HG03565 (cell line): ENCODE measurements around the gene SHCBP1.
"Not testable (repeated sequence)": the region's sequence is repeated elsewhere in the genome, so short reads cannot be mapped to it uniquely, and the experiment has no call there.

ENCODE experiments used
- ATAC-seq: cut with Tn5 transposase; IDR thresholded peaks from one replicate; pipeline ENCODE4 v1.9.1; 2021; ENCODE audit warnings: mild to moderate bottlenecking, moderate library complexity; ENCODE audit not compliant: unreplicated experiment

The SHCBP1 gene

DNA sequence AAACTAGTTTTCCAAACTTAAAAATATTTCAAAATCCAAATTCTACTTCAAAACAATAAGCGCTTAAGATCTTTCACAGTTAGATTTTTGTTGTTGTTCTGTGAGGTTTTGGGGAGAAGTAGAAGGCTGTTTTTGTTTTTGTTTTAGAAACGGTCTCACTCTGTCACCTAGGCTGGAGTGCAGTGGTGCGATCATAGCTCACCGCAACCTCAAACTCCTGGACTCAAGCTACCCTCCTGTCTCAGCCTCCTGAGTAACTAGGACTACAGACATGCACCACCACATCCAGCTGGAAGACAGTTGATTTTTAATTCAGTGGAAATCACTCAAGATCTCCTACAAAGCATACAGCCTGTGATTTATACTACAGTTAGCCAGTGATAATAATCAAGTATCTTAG is 2.7 kb downstream of the SHCBP1 start:
- no peak for ATAC-seq

DNA sequence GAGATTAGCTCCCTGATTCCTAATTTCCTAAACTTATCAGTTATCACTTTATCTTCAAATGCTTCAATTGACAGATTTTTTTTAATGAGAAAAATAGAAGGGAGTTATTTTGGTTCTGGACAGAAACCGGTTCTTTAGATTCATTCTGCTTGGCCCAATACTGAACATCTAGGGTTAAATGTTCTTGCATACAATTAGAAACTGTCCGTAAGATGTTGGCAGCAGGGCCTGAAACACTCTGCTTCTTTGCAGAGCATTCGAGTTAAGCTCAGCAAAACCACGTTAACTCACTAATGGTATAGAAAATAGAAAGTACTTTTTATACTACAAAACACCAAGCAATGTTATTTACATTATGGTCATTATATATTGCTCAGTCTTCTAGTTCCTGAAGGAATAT is 7.2 kb downstream of the SHCBP1 start:
- no peak for ATAC-seq

DNA sequence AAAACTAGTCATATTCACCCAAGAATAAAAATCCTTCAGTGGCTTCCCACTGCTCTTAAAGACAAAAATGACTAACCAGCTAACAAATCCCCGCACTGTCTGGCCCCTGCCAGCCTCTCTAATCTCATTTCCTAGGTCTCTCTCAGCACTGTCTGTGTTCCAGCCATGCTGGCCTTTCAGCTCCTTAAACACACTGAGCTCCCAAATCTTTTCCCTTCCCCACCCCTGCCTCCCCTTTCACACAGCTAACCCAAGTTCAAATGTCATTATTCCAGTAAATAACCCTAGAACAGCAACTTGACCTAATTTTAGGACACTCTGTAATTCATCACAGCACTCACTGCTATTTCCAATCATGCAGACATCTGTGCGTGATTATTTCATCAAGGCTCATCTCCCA is 7.8 kb downstream of the SHCBP1 start:
- no peak for ATAC-seq

DNA sequence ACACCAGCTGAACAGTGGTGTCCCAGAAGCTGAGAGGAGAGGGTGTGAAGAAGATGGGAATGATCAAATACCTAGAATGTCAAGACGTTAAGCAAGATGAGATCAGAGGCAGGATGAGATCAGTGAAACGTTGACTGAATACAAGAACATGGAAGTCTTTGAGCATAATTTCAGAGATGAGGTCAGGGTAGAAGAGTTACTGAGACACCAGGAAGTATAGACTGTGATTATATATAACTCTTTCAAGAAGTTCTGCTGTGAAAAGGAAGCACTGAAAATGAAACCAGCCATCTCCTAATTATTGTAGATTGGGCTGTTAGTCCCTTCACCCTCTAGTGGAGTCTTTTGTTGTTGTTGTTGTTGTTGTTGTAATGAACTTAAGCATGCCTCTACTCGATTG is 9.1 kb downstream of the SHCBP1 start:
- ATAC-seq: peak; percentile 84

DNA sequence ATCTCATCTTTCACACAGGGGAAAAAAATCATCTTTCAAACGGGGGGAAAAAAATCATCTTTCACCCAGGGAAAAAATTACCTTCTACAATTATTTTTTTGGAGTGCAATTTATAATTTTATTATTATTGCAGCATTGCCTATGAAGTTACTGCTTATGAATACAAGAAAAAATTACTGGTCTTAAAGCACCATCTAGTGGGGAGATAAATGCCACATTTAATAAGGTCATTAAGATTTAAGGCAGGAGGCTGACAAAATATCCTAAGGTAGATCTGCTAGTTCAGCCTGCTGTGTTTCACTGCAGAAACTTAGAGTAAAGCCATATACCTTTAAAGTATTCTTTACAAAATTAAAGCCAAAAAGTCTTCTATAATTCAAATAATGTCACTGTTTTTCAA is 13.7 kb downstream of the SHCBP1 start:
- ATAC-seq: no peak

DNA sequence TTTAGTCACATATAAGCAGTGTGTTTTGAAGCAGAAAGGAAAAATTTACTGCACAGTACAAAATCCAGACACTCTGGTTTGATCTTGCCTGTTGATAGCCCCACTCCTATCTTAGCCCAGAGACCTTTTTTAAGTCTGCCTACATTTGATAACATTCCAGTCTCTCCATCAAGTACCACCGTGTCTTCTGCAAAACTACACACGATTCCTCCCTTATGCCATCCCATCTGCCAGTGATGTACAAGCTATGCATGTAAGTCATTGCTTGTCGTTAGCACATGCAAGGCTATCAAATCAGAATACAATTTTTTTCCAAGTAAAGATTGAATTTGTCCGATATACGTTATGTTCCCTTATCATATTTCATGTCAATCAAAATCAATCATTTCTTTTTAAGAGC is 14.9 kb downstream of the SHCBP1 start:
- ATAC-seq: no peak

DNA sequence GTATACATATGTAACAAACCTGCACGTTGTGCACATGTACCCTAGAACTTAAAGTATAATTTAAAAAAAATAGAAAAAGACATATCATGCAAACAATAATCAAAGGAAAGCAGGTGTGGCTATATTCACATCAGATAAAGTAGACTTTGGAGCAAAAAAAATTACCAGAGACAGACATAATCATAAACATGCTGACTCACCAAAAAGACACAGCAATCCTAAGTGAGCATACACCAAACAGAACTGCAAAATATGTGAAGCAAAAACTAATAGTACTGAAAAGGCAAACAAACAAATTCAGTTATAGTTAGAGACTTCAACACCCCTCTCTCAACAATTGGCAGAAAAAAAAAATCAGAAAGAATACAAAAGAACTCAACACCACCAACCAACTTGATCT is 29.9 kb downstream of the SHCBP1 start:
- no peak for ATAC-seq

DNA sequence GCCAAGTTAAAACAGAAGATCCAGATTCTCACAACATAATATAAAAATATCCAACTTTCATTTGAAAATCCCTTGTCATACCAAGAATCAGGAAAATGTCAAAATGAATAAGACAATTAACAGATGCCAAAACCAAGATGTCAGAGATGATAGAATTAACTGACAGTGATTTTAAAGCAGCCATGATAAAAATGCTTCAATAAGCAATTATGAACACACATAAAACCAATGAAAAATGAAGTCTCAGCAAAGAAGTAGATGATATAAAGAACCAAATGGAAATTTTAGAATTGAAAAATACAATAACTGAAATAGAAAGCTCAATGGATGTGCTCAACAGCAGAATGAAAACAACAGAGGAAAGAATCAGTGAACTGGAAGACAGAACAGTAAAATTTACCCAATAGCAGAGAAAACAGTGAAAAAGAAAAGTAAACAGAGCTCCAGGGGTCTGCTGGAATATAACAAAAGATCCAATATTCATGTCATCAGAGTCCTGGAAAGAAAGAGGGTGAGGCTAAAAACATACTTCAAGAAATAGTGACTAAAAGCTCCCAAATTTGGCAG is 35.1 kb downstream of the SHCBP1 start:
- ATAC-seq: no peak

DNA sequence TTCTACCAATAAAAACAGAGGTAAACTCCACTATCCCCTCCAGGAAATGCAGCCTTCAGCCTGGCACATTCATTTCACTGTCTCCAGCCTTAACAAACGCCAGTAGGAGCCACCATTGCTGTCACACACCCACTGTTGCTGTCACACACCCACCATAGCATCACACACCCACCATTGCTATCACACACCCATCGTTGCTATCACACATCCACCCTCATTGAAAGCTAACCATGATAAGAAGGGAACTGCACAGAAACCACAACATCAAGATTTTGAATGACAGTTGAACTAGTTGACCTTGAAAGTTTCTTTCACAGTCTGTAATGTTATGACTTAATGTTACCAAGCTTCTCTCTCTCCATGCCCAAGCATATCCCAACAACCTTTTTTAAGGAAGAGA is 38.1 kb downstream of the SHCBP1 start:
- no peak for ATAC-seq

DNA sequence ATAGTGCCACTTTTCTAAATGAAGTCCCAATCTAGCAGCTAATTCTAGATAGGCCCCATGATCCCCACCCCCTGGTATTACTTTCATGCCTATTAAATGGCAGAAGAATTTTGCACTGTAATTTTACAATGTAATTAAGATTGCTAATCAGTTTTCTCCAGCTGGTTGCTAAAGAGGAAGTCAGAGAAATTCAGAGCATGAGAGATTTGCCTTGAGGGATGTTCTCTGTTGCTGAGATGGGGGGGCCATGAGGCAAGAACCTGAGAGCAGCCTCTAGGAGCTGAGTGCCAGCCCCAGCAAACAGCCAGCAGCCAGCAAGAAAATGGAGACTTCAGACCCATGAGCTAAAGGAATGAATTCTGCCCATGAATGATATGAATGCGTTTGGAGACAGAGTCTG is 38.9 kb downstream of the SHCBP1 start:
- ATAC-seq: no peak

DNA sequence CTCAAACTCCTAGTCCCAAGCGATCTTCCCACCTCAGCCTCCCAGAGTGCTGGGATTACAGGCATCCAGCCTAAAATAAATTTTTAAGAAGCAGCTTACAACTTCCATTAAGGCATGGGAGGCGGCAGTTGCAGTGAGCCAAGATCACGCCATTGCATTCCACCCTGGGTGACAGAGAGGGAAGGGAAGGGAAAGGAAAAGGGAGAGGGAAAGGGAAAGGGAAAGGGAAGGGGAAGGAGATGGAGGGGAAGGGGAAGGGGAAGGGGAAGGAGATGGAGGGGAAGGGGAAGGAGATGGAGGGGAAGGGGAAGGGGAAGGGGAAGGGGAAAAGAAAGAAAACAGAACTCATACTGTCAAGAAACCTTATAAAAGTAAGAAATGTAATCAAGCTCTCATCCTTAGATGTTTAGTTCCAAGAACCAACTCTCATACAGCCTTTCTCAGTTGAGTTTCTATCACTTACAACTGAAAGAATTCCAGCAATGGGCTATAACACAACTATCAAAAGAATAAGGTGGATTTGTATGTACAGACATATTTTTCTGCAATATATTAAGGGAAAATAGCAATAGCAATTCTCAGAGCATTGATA is 43.1 kb downstream of the SHCBP1 start:
- ATAC-seq: no peak

DNA sequence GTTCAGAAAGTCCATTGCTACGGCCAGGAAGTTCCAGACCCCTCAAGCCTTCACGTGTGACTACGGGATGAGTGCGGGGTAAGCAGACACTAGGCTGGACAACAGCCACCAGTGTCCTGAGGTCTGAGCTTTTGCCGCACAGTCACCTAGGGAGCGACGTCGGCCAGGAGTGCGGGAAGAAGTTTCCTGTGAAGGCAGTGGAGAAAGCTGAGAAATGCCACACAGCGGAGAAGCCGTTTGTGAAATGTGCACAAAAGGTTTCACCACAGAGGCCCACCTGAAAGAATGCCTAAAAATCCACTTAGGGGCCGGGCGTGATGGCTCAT is 47.4 kb downstream of the SHCBP1 start:
- no peak for ATAC-seq

DNA sequence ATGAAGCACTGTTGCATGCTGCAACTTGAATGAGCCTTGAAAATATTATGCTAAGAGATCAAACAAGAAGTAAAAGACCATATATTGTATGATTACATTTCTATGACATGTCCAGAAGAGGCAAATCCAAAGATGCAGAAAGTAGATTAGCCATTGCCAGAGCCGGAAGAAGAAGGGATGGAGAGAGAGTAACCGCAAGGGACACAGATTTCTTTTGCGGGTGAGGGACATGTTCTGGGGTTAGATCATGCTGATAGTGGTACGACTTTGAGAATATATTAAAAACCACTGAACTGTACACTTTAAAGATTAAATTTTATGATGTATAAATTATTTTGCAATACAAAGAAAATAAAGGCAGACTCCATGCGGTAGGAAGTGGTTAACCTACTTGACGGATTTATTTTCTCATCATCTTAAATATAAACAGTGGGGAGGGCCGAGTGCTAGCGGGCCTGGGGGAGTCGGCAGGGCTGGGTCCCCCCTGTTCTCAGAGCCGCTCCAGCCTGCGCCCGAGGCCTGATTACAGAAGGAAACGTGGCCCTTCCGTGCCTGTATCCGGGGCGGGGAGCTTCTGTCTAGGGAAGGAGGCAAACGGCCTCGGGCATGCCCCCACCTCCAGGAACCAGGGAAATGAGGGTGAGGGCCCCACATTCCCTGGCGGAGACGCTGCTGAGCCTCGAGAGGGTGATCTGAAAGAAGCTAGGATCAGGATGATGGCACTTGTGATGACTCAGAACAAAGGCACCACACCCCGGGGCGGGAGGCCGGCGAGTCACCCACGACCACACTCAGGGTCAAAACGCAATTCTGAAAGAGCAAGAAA is 48.0 kb downstream of the SHCBP1 start:
- ATAC-seq: no peak

DNA sequence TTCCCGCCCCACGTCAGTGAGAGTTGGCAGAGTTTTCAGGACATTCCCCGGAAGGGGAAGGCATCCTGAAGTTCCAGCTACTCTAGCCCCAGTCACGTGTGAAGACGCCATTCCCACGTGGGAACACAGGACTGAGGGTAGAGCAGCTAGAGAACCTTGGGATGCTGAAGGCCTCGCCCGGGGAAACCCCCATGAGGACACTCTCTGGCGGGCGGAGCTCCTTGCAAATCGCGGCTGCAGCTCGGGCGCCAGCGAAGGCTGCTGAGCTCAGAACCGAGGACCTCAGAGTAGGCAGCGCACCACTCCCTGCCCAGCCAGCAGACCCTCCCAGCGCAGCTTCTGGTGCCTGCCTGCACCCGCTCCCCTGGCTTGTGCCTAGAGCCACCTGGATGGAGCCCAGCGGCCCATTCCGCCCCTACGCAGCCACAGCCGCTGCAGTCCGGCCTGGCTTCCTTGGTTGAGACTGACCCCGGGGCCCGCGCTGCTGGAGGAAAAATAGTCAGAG is 51.9 kb downstream of the SHCBP1 start:
- no peak for ATAC-seq

DNA sequence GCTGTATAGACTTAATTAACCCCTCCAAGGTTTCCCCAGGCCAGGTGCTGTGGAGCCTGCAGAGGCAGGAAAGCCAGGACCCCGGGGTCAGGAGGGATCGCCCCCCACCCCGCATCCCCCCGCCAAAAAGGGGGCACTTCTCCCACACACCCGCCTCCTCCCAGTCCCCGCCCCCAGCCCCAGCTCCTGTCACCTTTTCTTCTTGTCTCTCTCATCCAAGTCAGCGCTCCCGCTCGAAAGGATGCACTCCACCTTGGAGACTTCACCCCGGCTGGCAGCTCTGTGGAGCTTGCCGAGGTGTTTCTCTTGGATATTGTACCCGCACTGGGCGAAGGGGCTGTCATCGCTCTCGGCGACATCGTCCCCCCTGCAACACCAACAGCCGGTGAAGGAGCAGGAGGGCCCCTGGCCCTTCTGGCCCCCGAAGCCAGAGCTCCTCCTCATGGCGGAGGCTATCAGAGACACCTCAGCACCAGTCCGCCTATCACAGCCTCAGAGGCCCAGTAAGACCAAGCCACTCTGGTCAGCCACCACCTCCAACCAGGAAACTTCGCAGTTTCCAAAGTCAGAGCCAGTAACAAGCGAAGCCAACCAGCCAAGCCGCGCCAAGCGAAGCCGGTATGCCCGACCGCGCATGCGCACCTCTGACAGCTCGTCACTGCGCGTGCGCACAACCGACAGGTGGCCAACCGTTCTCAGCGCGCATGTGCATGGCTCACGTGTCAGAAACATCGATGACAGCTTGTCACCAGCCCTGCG is 52.5 kb downstream of the SHCBP1 start:
- ATAC-seq: no peak

DNA sequence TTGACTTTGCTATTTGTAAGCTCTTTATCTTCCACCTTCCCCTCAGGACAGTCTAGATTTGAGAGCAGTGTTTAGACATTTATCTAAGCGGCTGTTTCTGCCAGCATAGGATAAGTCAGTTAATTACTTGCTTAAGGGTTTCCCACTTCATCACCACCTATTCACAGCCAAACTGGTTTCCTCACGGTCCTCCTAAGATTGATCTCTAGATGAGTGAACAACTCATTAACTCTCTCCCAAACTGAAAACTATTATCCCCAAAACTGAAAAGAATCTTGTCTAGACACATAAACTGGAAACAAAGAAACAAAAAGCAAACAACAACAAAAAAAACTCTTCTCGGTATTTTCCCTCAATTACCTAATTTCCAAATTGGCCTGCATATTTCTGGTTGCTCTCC is 58.2 kb downstream of the SHCBP1 start:
- no peak for ATAC-seq

DNA sequence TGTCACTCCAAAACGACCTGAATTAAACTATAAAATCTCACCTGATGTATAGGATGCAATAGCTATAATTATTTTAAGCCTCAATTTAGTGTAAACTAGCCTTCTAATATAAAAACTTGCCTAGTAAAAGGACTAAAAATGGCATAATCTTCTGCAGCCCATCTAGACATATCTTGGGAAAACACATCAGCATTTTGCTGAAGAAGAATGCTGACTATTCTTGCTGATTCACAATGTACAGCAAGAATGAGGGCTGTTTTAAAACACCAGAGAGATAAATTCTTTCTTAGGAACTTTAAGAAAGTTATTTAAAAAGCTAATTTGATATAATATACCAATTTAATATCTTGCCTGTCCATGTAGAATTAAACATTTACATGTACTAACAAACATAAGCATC is 63.2 kb downstream of the SHCBP1 start:
- ATAC-seq: no peak

DNA sequence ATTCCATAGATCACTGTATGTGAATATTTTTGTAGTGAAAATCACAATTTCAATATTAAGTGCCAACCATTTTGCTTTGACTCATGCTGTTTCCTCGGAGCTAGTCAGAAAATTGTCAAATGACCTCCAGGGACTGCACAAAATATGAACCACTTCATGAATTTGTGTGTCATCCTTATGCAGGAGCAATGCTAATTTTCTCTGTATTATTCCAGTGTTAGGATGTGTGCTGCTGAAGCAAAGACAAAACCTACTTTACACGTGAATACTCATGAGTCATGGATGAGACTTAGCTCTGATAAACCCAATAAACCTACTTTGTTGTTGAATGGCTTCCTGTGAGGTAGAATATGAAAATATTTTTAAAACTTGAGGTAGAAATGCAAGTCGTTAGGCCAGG is 65.2 kb downstream of the SHCBP1 start:
- no peak for ATAC-seq

DNA sequence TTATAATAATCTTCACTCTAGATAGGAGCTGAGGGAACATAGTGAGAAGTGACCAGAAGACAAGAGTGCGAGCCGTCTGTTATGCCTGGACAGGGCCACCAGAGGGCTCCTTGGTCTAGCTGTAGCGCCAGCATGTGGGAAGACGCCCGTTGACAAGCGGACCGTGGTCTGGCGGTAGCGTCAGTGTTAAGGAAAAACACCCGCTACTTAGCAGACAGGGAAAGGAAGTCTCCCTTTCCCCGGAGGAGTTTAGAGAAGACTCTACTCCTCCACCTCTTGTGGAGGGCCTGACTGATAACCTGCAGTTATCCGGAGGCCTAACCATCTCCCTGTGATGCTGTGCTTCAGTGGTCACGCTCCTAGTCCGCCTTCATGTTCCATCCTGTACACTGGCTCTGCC is 66.7 kb downstream of the SHCBP1 start:
- ATAC-seq: not testable (repeated sequence)

DNA sequence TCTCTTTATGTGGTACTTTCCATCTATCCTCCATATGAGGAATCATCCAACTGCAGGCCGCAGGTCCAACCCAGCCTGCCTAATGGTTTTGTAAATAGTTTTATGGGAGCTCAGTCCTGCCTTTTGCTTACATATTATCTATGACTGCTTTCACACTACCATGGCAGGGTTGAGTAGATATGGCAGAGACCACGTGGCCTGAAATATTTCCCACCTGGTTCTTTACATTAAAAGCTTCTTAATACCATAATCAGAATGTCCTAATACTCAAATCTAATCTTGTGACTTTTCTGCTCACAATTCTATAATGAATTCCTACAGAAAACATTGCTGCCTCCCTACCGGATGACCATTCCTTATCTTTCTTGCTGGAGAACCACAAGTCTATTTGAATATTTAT is 71.7 kb downstream of the SHCBP1 start:
- no peak for ATAC-seq
